CD4-positive, alpha-beta T cell (primary cell): ENCODE results near the gene FRZB. TPM values are rescaled to one million over a fixed set of nuclear protein-coding genes. Genes with fewer than 3 reads are reported as not detected.

Experiments
- ATAC-seq: fragments of 200-7000 bp; cut with Tn5 transposase; one replicate; pipeline ENCODE4 v1.10.0; 2022; ENCODE audit warnings: mild to moderate bottlenecking; ENCODE audit not compliant: poor library complexity
- CTCF ChIA-PET: fragments of 350-600 bp; sonication (Branson Sonifier 250); formaldehyde crosslinking; loops from one replicate; lab custom pipeline; 2021; ENCODE audit warnings: antibody characterized with exemption, inconsistent platforms; lab: Charles Lee
- POLR2A ChIA-PET: fragments of 350-600 bp; sonication (Branson Sonifier 250); formaldehyde crosslinking; loops from one replicate; lab custom pipeline; 2021; ENCODE audit warnings: antibody characterized with exemption, inconsistent platforms; lab: Charles Lee
- DNase-seq, 14 experiments: peaks; one replicate each; pipeline ENCODE4 v3.0.0-alpha.2; 2013 to 2020; ENCODE audit warnings: mixed read lengths in 2 of 14
- H3K27ac ChIP-seq, 2 donors: one replicate each; pipeline versions ENCODE4 v1.5.1 to v1.7.0; 2013; ENCODE audit warnings: low read length in 2 of 2, low read depth in 1 of 2, mild to moderate bottlenecking in 1 of 2
- H3K27me3 ChIP-seq, 2 experiments: 1 replicate in 1 of 2; 2 replicates in 1 of 2; pipeline versions ENCODE4 v1.6.1 to v1.7.0; 2013; ENCODE audit warnings: low read length in 2 of 2, control low read depth in 1 of 2, mild to moderate bottlenecking in 1 of 2, moderate library complexity in 1 of 2; ENCODE audit not compliant: insufficient read depth in 2 of 2, control insufficient read depth in 1 of 2
- H3K36me3 ChIP-seq: one replicate; pipeline ENCODE4 v1.6.1; 2013; ENCODE audit warnings: low read length, control low read depth; ENCODE audit not compliant: insufficient read depth
- H3K4me1 ChIP-seq: one replicate; pipeline ENCODE4 v1.6.1; 2013; ENCODE audit warnings: low read length, control low read depth; ENCODE audit not compliant: insufficient read depth
- H3K4me3 ChIP-seq: one replicate; pipeline ENCODE4 v1.5.1; 2013; ENCODE audit warnings: mild to moderate bottlenecking, low read length, moderate library complexity
- H3K9me3 ChIP-seq, 2 experiments: 1 replicate in 1 of 2; 2 replicates in 1 of 2; pipeline versions ENCODE4 v1.6.1 to v1.7.0; 2013; ENCODE audit warnings: low read length in 2 of 2, mild to moderate bottlenecking in 2 of 2, control low read depth in 1 of 2, moderate library complexity in 1 of 2; ENCODE audit not compliant: control insufficient read depth in 1 of 2, insufficient read depth in 1 of 2
- H3K27ac Mint-ChIP-seq: one replicate; pipeline ENCODE4 v1.8.0; 2020; ENCODE audit warnings: mixed read lengths
- H3K27me3 Mint-ChIP-seq: one replicate; pipeline ENCODE4 v1.8.0; 2021; ENCODE audit warnings: mixed read lengths
- H3K36me3 Mint-ChIP-seq: one replicate; pipeline ENCODE4 v1.8.0; 2021; ENCODE audit warnings: low read depth, mixed read lengths
- H3K4me1 Mint-ChIP-seq: one replicate; pipeline ENCODE4 v1.8.0; 2021; ENCODE audit warnings: low read depth, mixed read lengths
- H3K4me3 Mint-ChIP-seq: one replicate; pipeline ENCODE4 v1.8.0; 2020; ENCODE audit warnings: mild to moderate bottlenecking, mixed read lengths
- H3K9me3 Mint-ChIP-seq: one replicate; pipeline ENCODE4 v1.8.0; 2020; ENCODE audit warnings: mixed read lengths
- CTCF ChIP-seq: fragments of 200-600 bp; IDR thresholded peaks from one replicate; pipeline ENCODE4 v1.8.0; 2022; ENCODE audit warnings: antibody characterized with exemption, mild to moderate bottlenecking
- intact Hi-C, 2 experiments: fragments of 100-400 bp; cut with DNase I in 1 of 2; cut with micrococcal nuclease in 1 of 2; formaldehyde crosslinking; loops; one replicate each; pipeline versions ENCODE4 v1.15.1 to v1.9.0; 2023 to 2025; cut with DNase I, micrococcal nuclease
- total RNA-seq, 174 experiments: library from RNA in 2 of 174; stranded (reverse) in 2 of 174; gene quantifications; one replicate each; pipeline ENCODE4 v1.2.3 and lab custom pipeline; 2021 to 2026

Gene FRZB
- total RNA-seq, 2 experiments from 2014 or later, result not detected

DNA sequence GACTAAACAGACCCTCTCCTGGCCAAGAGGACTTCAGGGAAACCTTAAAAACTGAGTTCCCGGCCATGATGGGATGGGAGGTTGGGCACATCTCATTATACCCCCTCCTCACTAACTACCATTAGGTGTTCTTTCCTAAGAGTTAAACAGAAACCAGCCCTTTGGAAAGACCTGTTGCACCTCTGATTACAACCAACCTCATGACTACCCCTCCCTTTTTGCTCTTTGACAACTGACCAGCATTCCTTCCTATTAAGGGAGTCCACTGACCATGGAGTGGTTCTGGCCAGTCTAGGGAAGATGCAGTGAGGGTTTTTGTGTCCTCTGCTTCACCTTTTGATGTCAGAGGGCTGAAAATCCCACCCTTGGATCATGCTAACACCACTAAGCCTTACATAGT is 44.5 kb upstream of the FRZB start:
- DNase-seq, result no peak
- no peak overlapping the region for H3K4me3 ChIP-seq
- POLR2A ChIA-PET, result no interaction called here
- H3K27ac Mint-ChIP-seq, result no peak overlapping the region
- no peaks in the 10 kb centered on the region for H3K9me3 ChIP-seq
- no peaks in the 10 kb centered on the region for H3K9me3 Mint-ChIP-seq
- H3K4me1 Mint-ChIP-seq, result no peaks in the 10 kb centered on the region
- no peaks in the 10 kb centered on the region for H3K36me3 ChIP-seq
- H3K27me3 Mint-ChIP-seq, result no peaks in the 10 kb centered on the region
- H3K4me1 ChIP-seq, result no peaks in the 10 kb centered on the region
- H3K27ac ChIP-seq, result no peak overlapping the region
- H3K27me3 ChIP-seq, result no peaks in the 10 kb centered on the region
- intact Hi-C loops, result no loop called here
- no peak for ATAC-seq
- TF ChIP-seq CTCF, result no peak
- H3K4me3 Mint-ChIP-seq, result no peak overlapping the region
- H3K36me3 Mint-ChIP-seq, result no peaks in the 10 kb centered on the region
- CTCF ChIA-PET, result no interaction called here

GRCh38 chr2:182907081-182907830 is 40.8 kb upstream of the FRZB start:
- H3K4me3 Mint-ChIP-seq, result no peak overlapping the region
- CTCF ChIA-PET, result no interaction called here
- DNase-seq (no peak), ATAC-seq (no peak)
- H3K36me3 Mint-ChIP-seq, result no peaks in the 10 kb centered on the region
- H3K9me3 Mint-ChIP-seq, result no peaks in the 10 kb centered on the region
- TF ChIP-seq CTCF, result no peak
- no peaks in the 10 kb centered on the region for H3K27me3 Mint-ChIP-seq
- H3K9me3 ChIP-seq, result no peaks in the 10 kb centered on the region
- H3K4me1 Mint-ChIP-seq, result no peaks in the 10 kb centered on the region
- intact Hi-C loops, result no loop called here
- no peaks in the 10 kb centered on the region for H3K27me3 ChIP-seq
- H3K4me3 ChIP-seq, result no peak overlapping the region
- no peak overlapping the region for H3K27ac ChIP-seq
- POLR2A ChIA-PET, result no interaction called here
- no peaks in the 10 kb centered on the region for H3K4me1 ChIP-seq
- H3K27ac Mint-ChIP-seq, result no peak overlapping the region
- no peaks in the 10 kb centered on the region for H3K36me3 ChIP-seq

- Mint-ChIP-seq H3K36me3 (no peaks in the 10 kb centered on the region), H3K9me3 (no peaks in the 10 kb centered on the region), H3K4me1 (no peaks in the 10 kb centered on the region), H3K27ac (no peak overlapping the region), H3K4me3 (no peak overlapping the region), H3K27me3 (no peaks in the 10 kb centered on the region)
- Histone ChIP-seq H3K9me3 (no peaks in the 10 kb centered on the region), H3K27ac (no peak overlapping the region), H3K4me3 (no peak overlapping the region), H3K4me1 (no peaks in the 10 kb centered on the region), H3K36me3 (no peaks in the 10 kb centered on the region), H3K27me3 (no peaks in the 10 kb centered on the region)
- no peak for DNase-seq
- intact Hi-C loops, result no loop called here
- TF ChIP-seq CTCF, result no peak
- ChIA-PET POLR2A (no interaction called here), CTCF (interaction anchor here (1.6 kb wide), 1 partner anchor 8 kb away, joined by 4 read pairs; no protein-coding TSS in a partner anchor)
- ATAC-seq, result no peak
Measured at GRCh38 chr2:182906454-182906853, 40.0 kb upstream of the FRZB start.
